Fibroblast of lung (primary cell): ENCODE results near the gene TC2N. TPM values are rescaled to one million over a fixed set of nuclear protein-coding genes. Genes with fewer than 3 reads are reported as not detected.

Experiments
- DNase-seq, 2 donors: peaks; one replicate each; pipeline versions ENCODE4 v3.0.0 to v3.0.0-alpha.2; 2010; ENCODE audit warnings: low read depth in 2 of 2
- H2AFZ ChIP-seq: 2 replicates; pipeline ENCODE4 v1.5.1; 2012; ENCODE audit warnings: low read length, control low read depth, inconsistent platforms
- H3K27ac ChIP-seq: 2 replicates; pipeline ENCODE4 v1.5.1; 2011; ENCODE audit warnings: low read length, control low read depth; ENCODE audit not compliant: insufficient read depth
- H3K27me3 ChIP-seq: 2 replicates; pipeline ENCODE4 v1.5.1; 2011; ENCODE audit warnings: mild to moderate bottlenecking, low read length; ENCODE audit not compliant: control insufficient read depth, insufficient read depth
- H3K36me3 ChIP-seq: 2 replicates; pipeline ENCODE4 v1.5.1; 2011; ENCODE audit warnings: low read length; ENCODE audit not compliant: control insufficient read depth, insufficient read depth
- H3K4me1 ChIP-seq: 2 replicates; pipeline ENCODE4 v1.5.1; 2011; ENCODE audit warnings: low read length; ENCODE audit not compliant: control insufficient read depth, insufficient read depth; ENCODE audit errors: extremely low read depth
- H3K4me2 ChIP-seq: 2 replicates; pipeline ENCODE4 v1.5.1; 2011; ENCODE audit warnings: low read length, control low read depth; ENCODE audit not compliant: insufficient read depth; ENCODE audit errors: extremely low read depth
- H3K4me3 ChIP-seq, 4 experiments: fragments of 200-600 bp in 1 of 4; sonication (generic) in 1 of 4; replicated peaks in 1 of 4; 2 replicates each; pipeline ENCODE4 v1.5.1; 2011 to 2016; ENCODE audit warnings: low read length in 4 of 4, low read depth in 3 of 4, mild to moderate bottlenecking in 3 of 4, control low read depth in 2 of 4, inconsistent platforms in 1 of 4, mixed read lengths in 1 of 4; ENCODE audit not compliant: insufficient read depth in 1 of 4; ENCODE audit errors: control extremely low read depth in 1 of 4
- H3K79me2 ChIP-seq: 2 replicates; pipeline ENCODE4 v1.5.1; 2012; ENCODE audit warnings: mild to moderate bottlenecking, low read length, inconsistent platforms; ENCODE audit not compliant: control insufficient read depth, insufficient read depth
- H3K9ac ChIP-seq: 2 replicates; pipeline ENCODE4 v1.5.1; 2011; ENCODE audit warnings: mild to moderate bottlenecking, low read length, control low read depth; ENCODE audit not compliant: insufficient read depth
- H3K9me3 ChIP-seq: 2 replicates; pipeline ENCODE4 v1.5.1; 2012; ENCODE audit warnings: low read depth, low read length; ENCODE audit not compliant: control insufficient read depth, insufficient read depth
- H4K20me1 ChIP-seq: 2 replicates; pipeline ENCODE4 v1.5.1; 2011; ENCODE audit warnings: low read length; ENCODE audit not compliant: control insufficient read depth, insufficient read depth; ENCODE audit errors: extremely low read depth
- EZH2 ChIP-seq: IDR thresholded peaks from 2 replicates; pipeline ENCODE4 v1.5.1; 2012; ENCODE audit warnings: low read length, control low read depth, mild to moderate bottlenecking; ENCODE audit errors: missing control alignments
- polyA plus RNA-seq, 2 donors: library from polyadenylated mRNA; depleted of rRNA in 1 of 2; stranded (reverse) in 1 of 2; unstranded in 1 of 2; fragments of >200 nt; gene quantifications; 2 replicates each; pipeline ENCODE4 v1.2.1, GENCODE V29; 2011 to 2012; ENCODE audit warnings: missing spikeins in 1 of 2
- total RNA-seq: library from RNA; depleted of rRNA; stranded (reverse); fragments of >200 nt; gene quantifications from 2 replicates; pipeline ENCODE4 v1.2.1, GENCODE V29; 2014
- TF ChIP-seq, protein P1 (sequence below), 2 donors: IDR thresholded peaks in 1 of 2; conservative IDR thresholded peaks in 1 of 2; 1 replicate in 1 of 2; 2 replicates in 1 of 2; pipeline ENCODE4 v1.5.1; 2011 to 2012; ENCODE audit warnings: low read length in 2 of 2, control low read depth in 1 of 2, inconsistent platforms in 1 of 2, low read depth in 1 of 2, mild to moderate bottlenecking in 1 of 2

TC2N gene
- total and polyA plus RNA-seq, 2 donors (not counting 1 experiment from before 2014, with no cell fraction given) = 0.19 to 0.83 TPM

DNA sequence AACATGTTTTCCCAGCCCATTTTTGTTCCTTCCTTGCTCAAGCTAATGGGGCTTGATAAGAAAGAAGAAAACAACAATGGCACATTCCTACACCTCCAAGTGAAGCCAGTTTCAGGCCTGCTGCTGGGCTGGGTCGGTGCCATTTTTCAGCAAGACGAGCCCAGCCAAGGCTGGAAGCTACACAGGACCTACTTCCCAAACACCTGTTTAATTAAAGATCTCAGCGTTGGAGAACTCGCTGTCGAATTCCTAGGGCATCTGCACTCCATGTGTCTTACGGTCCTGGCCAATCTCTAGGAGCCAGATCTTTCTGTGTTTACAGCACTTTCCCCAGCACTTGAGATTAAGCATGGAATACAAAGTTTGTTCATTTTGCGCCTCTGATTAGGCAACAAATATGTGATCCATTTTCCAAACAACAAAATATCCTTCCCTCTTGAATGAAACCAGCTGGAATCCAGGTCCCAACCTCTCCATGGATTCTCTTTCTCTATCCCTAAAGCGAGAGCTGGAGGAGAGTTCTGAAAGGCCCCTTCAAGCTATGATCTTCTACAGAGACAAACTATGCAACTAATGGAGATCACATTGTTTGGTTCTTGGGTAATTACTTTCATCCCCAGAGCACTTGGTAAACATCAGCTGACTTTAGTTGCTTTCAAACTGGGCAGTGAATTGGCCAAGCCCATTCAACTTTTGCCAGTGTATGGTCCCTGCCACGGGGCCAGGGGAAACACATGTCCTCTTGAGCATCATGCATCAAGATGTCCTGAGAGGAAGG is 34.3 kb upstream of the TC2N start:
- no peak for TF ChIP-seq EZH2
- TF ChIP-seq, protein P1, sequence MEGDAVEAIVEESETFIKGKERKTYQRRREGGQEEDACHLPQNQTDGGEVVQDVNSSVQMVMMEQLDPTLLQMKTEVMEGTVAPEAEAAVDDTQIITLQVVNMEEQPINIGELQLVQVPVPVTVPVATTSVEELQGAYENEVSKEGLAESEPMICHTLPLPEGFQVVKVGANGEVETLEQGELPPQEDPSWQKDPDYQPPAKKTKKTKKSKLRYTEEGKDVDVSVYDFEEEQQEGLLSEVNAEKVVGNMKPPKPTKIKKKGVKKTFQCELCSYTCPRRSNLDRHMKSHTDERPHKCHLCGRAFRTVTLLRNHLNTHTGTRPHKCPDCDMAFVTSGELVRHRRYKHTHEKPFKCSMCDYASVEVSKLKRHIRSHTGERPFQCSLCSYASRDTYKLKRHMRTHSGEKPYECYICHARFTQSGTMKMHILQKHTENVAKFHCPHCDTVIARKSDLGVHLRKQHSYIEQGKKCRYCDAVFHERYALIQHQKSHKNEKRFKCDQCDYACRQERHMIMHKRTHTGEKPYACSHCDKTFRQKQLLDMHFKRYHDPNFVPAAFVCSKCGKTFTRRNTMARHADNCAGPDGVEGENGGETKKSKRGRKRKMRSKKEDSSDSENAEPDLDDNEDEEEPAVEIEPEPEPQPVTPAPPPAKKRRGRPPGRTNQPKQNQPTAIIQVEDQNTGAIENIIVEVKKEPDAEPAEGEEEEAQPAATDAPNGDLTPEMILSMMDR (conservative IDR thresholded peaks at IDR 0.05 in 1 of 2, IDR thresholded peaks at IDR 0.05 in 1 of 2; ENCODE audit: low read depth in 1 of 2, low read length in 2 of 2) = no peak
- no peaks in the 10 kb centered on the region for H3K4me1 ChIP-seq
- H2AFZ ChIP-seq = no peak overlapping the region
- H3K36me3 ChIP-seq = no peaks in the 10 kb centered on the region
- peak; percentile 29 to 58 for DNase-seq
- H3K4me3 ChIP-seq = no peak overlapping the region
- H3K27ac ChIP-seq = no peak overlapping the region
- H4K20me1 ChIP-seq = no peaks in the 10 kb centered on the region
- H3K27me3 ChIP-seq = no peaks in the 10 kb centered on the region
- no peak overlapping the region for H3K9ac ChIP-seq
- H3K79me2 ChIP-seq = no peaks in the 10 kb centered on the region
- no peak overlapping the region for H3K4me2 ChIP-seq
- no peaks in the 10 kb centered on the region for H3K9me3 ChIP-seq

DNA sequence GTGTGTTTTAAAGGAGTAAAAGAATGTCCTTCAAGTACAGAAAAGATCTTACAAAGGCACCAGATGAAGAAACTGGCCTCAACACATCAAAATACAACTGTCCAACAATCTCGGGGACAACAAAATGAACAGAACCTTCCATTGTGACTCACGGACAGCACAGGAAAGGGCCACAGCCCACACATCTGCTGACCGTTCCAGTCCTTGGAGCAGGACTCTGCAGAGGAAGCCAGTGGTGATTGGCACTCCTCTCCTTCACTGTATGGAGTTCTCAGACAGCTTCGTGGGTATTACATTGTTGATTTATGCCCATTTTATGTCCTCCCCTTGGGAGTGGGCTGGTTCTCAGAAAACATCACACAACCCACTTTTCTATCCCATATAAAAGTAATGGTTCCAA is 32.5 kb upstream of the TC2N start:
- TF ChIP-seq, protein P1 (conservative IDR thresholded peaks at IDR 0.05 in 1 of 2, IDR thresholded peaks at IDR 0.05 in 1 of 2; ENCODE audit: low read depth in 1 of 2, low read length in 2 of 2) = no peak
- TF ChIP-seq EZH2 = no peak
- Histone ChIP-seq H3K36me3 (no peaks in the 10 kb centered on the region), H3K79me2 (no peaks in the 10 kb centered on the region), H3K27me3 (no peaks in the 10 kb centered on the region), H3K4me1 (no peaks in the 10 kb centered on the region), H3K4me2 (peak overlapping the region; percentile 25), H4K20me1 (no peaks in the 10 kb centered on the region), H3K9ac (no peak overlapping the region), H3K27ac (no peak overlapping the region), H2AFZ (no peak overlapping the region), H3K9me3 (no peaks in the 10 kb centered on the region), H3K4me3 (no peak overlapping the region)
- no peak for DNase-seq

DNA sequence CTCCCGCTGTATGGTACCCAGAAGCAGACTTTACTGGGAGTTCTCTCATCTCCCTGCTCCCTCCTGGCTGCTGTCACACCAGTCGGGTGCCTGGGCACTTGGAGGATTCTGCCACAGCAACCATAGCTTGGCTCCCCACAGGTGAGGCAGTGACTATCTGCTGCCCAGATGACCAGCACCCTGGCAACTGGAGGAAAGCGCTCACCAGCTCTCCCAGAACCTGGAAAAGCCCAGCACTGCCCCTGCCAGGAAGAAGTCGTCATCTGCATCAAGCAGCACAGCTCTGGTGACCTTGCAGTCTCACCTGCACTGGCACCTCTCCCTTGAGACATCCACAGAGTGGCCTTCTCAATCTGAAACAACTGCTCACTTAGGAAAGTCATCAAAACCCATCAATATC is 31.9 kb upstream of the TC2N start:
- Histone ChIP-seq H3K79me2 (no peaks in the 10 kb centered on the region), H3K36me3 (no peaks in the 10 kb centered on the region), H3K4me1 (no peaks in the 10 kb centered on the region), H4K20me1 (no peaks in the 10 kb centered on the region), H3K27ac (no peak overlapping the region), H2AFZ (no peak overlapping the region), H3K27me3 (no peaks in the 10 kb centered on the region), H3K4me3 (no peak overlapping the region), H3K4me2 (no peak overlapping the region), H3K9ac (no peak overlapping the region), H3K9me3 (no peaks in the 10 kb centered on the region)
- TF ChIP-seq, protein P1 (conservative IDR thresholded peaks at IDR 0.05 in 1 of 2, IDR thresholded peaks at IDR 0.05 in 1 of 2; ENCODE audit: low read depth in 1 of 2, low read length in 2 of 2) = no peak
- no peak for TF ChIP-seq EZH2
- DNase-seq = no peak
